Stimulated activated CD4-positive, alpha-beta T cell treated with anti-CD3 and anti-CD28 coated beads, Interleukin-2, amount 100 ng/mL, for 4 hours (primary cell): ENCODE results near the gene RHOH.

Source experiments
- DNase-seq: peaks from one replicate; pipeline ENCODE4 v3.0.0-alpha.2; 2020; ENCODE audit warnings: low read depth

RHOH gene

DNA sequence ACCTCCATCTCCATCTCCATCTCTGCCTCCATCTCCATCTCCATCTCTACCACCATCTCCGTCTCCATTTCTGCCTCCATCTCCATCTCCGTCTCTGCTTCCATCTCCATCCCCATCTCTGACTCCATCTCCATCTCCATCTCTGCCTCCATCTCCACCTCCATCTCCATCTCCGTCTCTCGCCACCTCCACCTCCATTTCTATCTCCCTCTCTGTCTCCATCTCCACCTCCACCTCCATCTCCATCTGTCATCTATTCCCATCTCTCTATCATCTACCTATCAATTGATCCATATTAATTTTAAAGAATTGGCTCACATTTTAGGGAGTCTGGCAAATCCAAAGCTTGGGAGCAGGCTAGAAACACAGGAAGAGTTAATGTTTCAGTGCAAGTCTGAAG is 98.7 kb downstream of the RHOH start:
- no peak for DNase-seq
